A549 (cell line): ENCODE measurements around the gene TBX21. TPM values are rescaled to one million over a fixed set of nuclear protein-coding genes. Genes with fewer than 3 reads are reported as not detected.
A peak's percentile ranks its signal among the peaks of the same experiment; 100 is the strongest.

Experiments
- ATAC-seq, 2 experiments: fragments of 200-7000 bp in 1 of 2; fragments of >200 bp in 1 of 2; cut with Nextera tagmentation in 1 of 2; cut with Tn5 transposase in 1 of 2; 3 replicates each; pipeline versions ENCODE4 v1.8.0 to v1.9.1; 2018 to 2020; ENCODE audit warnings: mild to moderate bottlenecking in 1 of 2, moderate library complexity in 1 of 2
- CTCF ChIA-PET: fragments of 300-600 bp; sonication (Branson Sonifier 250); formaldehyde crosslinking; extraction: SDS; loops from one replicate; lab custom pipeline; 2021; ENCODE audit warnings: antibody characterized with exemption, inconsistent platforms; lab: Yijun Ruan, JAX
- POLR2A ChIA-PET: fragments of 350-600 bp; formaldehyde crosslinking; extraction: SDS; loops from one replicate; lab custom pipeline; 2021; ENCODE audit warnings: antibody characterized with exemption, inconsistent platforms; lab: Yijun Ruan, JAX
- DNase-seq, 2 experiments: peaks; one replicate each; pipeline versions ENCODE4 v3.0.0 to v3.0.0-alpha.2; 2011 to 2016; ENCODE audit warnings: low read depth in 1 of 2, low spot score in 1 of 2
- FAIRE-seq: peaks from 2 replicates; lab custom pipeline; 2011; peaks lifted over from hg19 to GRCh38; lab: Jason Lieb, UNC
- H3K27ac ChIP-seq, 2 experiments: fragments of >200 bp; sonication (Bioruptor Twin); formaldehyde crosslinking; 3 replicates each; pipeline ENCODE4 v1.5.1; 2016 to 2017
- H3K4me1 ChIP-seq: fragments of >200 bp; sonication (Bioruptor Twin); formaldehyde crosslinking; 3 replicates; pipeline ENCODE4 v1.6.1; 2016
- H3K4me2 ChIP-seq: fragments of >200 bp; sonication (Bioruptor Twin); formaldehyde crosslinking; 3 replicates; pipeline ENCODE4 v1.6.1; 2016
- H3K4me3 ChIP-seq: fragments of >200 bp; sonication (Bioruptor Twin); formaldehyde crosslinking; 3 replicates; pipeline ENCODE4 v1.5.1; 2016
- H3K9me3 ChIP-seq: fragments of >200 bp; sonication (Bioruptor Twin); formaldehyde crosslinking; 3 replicates; pipeline ENCODE4 v1.6.1; 2016
- BHLHE40 ChIP-seq: IDR thresholded peaks from 2 replicates; pipeline ENCODE4 v1.6.1; 2012; ENCODE audit warnings: low read depth, low read length, inconsistent platforms
- CBX8 ChIP-seq: fragments of 200-600 bp; sonication (generic); IDR thresholded peaks from 2 replicates; pipeline ENCODE4 v1.6.1; 2016
- CTCF ChIP-seq: fragments of >200 bp; sonication (Bioruptor Twin); formaldehyde crosslinking; IDR thresholded peaks from 3 replicates; pipeline ENCODE4 v1.5.1; 2016
- EP300 ChIP-seq, 2 experiments: fragments of >200 bp; sonication (Bioruptor Twin); formaldehyde crosslinking; IDR thresholded peaks; 2 replicates in 1 of 2; 3 replicates in 1 of 2; pipeline ENCODE4 v1.6.1; 2016 to 2017
- FOSL2 ChIP-seq, 2 experiments: fragments of 450-650 bp in 1 of 2; fragments of >200 bp in 1 of 2; sonication (Bioruptor Twin) in 1 of 2; formaldehyde crosslinking; IDR thresholded peaks; 2 replicates each; pipeline versions ENCODE4 v1.5.0 to v1.6.1; 2016 to 2020; ENCODE audit warnings: mild to moderate bottlenecking in 1 of 2, moderate library complexity in 1 of 2
- GATA3 ChIP-seq: IDR thresholded peaks from 2 replicates; pipeline ENCODE4 v1.6.1; 2012; ENCODE audit warnings: borderline replicate concordance
- HDAC2 ChIP-seq: fragments of 200-600 bp; sonication (generic); IDR thresholded peaks from 2 replicates; pipeline ENCODE4 v1.6.1; 2016
- JUN ChIP-seq, 2 experiments: fragments of >200 bp; sonication (Bioruptor Twin); formaldehyde crosslinking; IDR thresholded peaks; 2 replicates in 1 of 2; 3 replicates in 1 of 2; pipeline ENCODE4 v1.6.1; 2016 to 2017
- MAFK ChIP-seq: fragments of 450-650 bp; IDR thresholded peaks from 2 replicates; pipeline ENCODE4 v1.6.1; 2014; ENCODE audit not compliant: partially characterized antibody
- RAD21 ChIP-seq, 2 experiments: fragments of >200 bp in 1 of 2; sonication (Bioruptor Twin) in 1 of 2; formaldehyde crosslinking in 1 of 2; IDR thresholded peaks in 1 of 2; conservative IDR thresholded peaks in 1 of 2; 2 replicates in 1 of 2; 3 replicates in 1 of 2; pipeline ENCODE4 v1.6.1; 2012 to 2018; ENCODE audit warnings: inconsistent platforms in 1 of 2
- RFX5 ChIP-seq: fragments of 450-650 bp; IDR thresholded peaks from 2 replicates; pipeline ENCODE4 v1.7.1; 2014; ENCODE audit warnings: antibody characterized with exemption, mild to moderate bottlenecking, moderate library complexity
- SMC3 ChIP-seq: fragments of >200 bp; sonication (Bioruptor Twin); formaldehyde crosslinking; IDR thresholded peaks from 3 replicates; pipeline ENCODE4 v1.6.1; 2018; ENCODE audit warnings: inconsistent platforms
- ZC3H11A ChIP-seq: fragments of 450-650 bp; IDR thresholded peaks from 2 replicates; pipeline ENCODE4 v1.6.1; 2014; ENCODE audit warnings: antibody characterized with exemption, mild to moderate bottlenecking
- ZFP36 ChIP-seq: fragments of 450-650 bp; IDR thresholded peaks from 2 replicates; pipeline ENCODE4 v1.6.1; 2014; ENCODE audit warnings: borderline replicate concordance; ENCODE audit not compliant: partially characterized antibody
- WGBS: methylation state at CpG from one replicate; pipeline ENCODE4 v1.1.6; 2017; ENCODE audit errors: missing lambda C conversion rate; 5-methylcytosine and 5-hydroxymethylcytosine counted together
- polyA plus RNA-seq, 4 experiments: library from polyadenylated mRNA; depleted of rRNA in 3 of 4; stranded (reverse); fragments of >200 nt; fragmentation: RNase III in 1 of 4; extraction: RNeasy Plus Mini Kit Qiagen cat#74134 plus additional on column Dnase treatment in 1 of 4; gene quantifications; 2 replicates in 3 of 4; 3 replicates in 1 of 4; pipeline ENCODE4 v1.2.3, GENCODE V29; 2011 to 2017

TBX21 gene
- polyA plus RNA-seq, 2 of the 4 experiments (the other 2 are of a cell fraction) = not detected

- POLR2A ChIA-PET = interaction anchor here (0.7 kb wide), 1 partner anchor 12 kb away, joined by 3 read pairs; no protein-coding TSS in a partner anchor
- FAIRE-seq (no peak), ATAC-seq (no peak), DNase-seq (no peak)
- no peak overlapping the region for H3K27ac ChIP-seq
- no peaks in the 10 kb centered on the region for H3K9me3 ChIP-seq
- CTCF ChIA-PET = interaction anchor here (1.0 to 7.3 kb wide), 5 partner anchors 9 to 106 kb away, joined by 3 to 130 read pairs (median 20); no protein-coding TSS in a partner anchor
- no peak for TF ChIP-seq ZC3H11A
- H3K4me2 ChIP-seq = no peak overlapping the region
- H3K4me3 ChIP-seq = no peak overlapping the region
- WGBS = 97% methylated on average over 45 of the region's 47 CpGs
- peaks cover 13% of the 10 kb centered on the region for H3K4me1 ChIP-seq
Measured at GRCh38 chr17:47695429-47696376, 37.3 kb upstream of the TBX21 start.

- CTCF ChIA-PET = interaction anchor here (0.9 to 7.3 kb wide), 23 partner anchors 9 to 208 kb away, joined by 3 to 130 read pairs (median 6); partner anchors contain the start of gene TBX21
Measured at GRCh38 chr17:47696717-47697642, 36.1 kb upstream of the TBX21 start.

GRCh38 chr17:47697906-47698711 lies 34.9 kb upstream of the TBX21 start:
- H3K27ac ChIP-seq = no peak overlapping the region
- H3K4me1 ChIP-seq = peaks cover 8% of the 10 kb centered on the region
- CTCF ChIA-PET = interaction anchor here (0.6 to 7.3 kb wide), 45 partner anchors 7 to 734 kb away, joined by 3 to 130 read pairs (median 5); partner anchors contain the start of genes KPNB1, PNPO and TBX21
- POLR2A ChIA-PET = no interaction called here
- WGBS = 69% methylated on average over 8 of the region's 9 CpGs
- DNase-seq = no peak
- H3K4me2 ChIP-seq = no peak overlapping the region
- no peaks in the 10 kb centered on the region for H3K9me3 ChIP-seq
- H3K4me3 ChIP-seq = no peak overlapping the region
- ATAC-seq = no peak
- no peak for FAIRE-seq
- TF ChIP-seq FOSL2 (IDR thresholded peaks at IDR 0.05) (no peak), FOSL2 (CRISPR knock-in tag; IDR thresholded peaks at IDR 0.05) (no peak), HDAC2 (no peak), JUN (IDR thresholded peaks at IDR 0.05) (no peak)

More at GRCh38 chr17:47696717-47697642, 36.1 kb upstream of the TBX21 start:
- Histone ChIP-seq H3K4me2 (no peak overlapping the region), H3K4me1 (peaks cover 13% of the 10 kb centered on the region), H3K27ac (no peak overlapping the region), H3K4me3 (no peak overlapping the region), H3K9me3 (no peaks in the 10 kb centered on the region)
- TF ChIP-seq RFX5 = no peak
- no peak for TF ChIP-seq GATA3
- TF ChIP-seq MAFK = no peak
- TF ChIP-seq CBX8 = no peak
- no peak for TF ChIP-seq BHLHE40
- TF ChIP-seq ZFP36 = peak; percentile 21
- POLR2A ChIA-PET = no interaction called here
- no peak for FAIRE-seq
- WGBS = 77% methylated on average over 11 of the region's 11 CpGs
- 0 out of 6 replicates have a peak, but pooled peaks of 1 of the 2 experiments have one; percentile 2 for ATAC-seq
- DNase-seq = no peak

- no peak overlapping the region for H3K27ac ChIP-seq
- 48% methylated on average over 18 of the region's 25 CpGs for WGBS
- H3K4me3 ChIP-seq = no peak overlapping the region
- POLR2A ChIA-PET = interaction anchor here (1.0 kb wide), 1 partner anchor 133 kb away, joined by 3 read pairs; the partner anchor contains the start of genes LRRC46 and MRPL10
- CTCF ChIA-PET = interaction anchor here (0.5 to 7.3 kb wide), 49 partner anchors 8 to 1116 kb away, joined by 3 to 130 read pairs (median 6); partner anchors contain the start of genes KPNB1, OSBPL7 and TBX21
- TF ChIP-seq CTCF (peak; percentile 96), EP300 (IDR thresholded peaks at IDR 0.05) (no peak), RAD21 (conservative IDR thresholded peaks at IDR 0.05 in 1 of 2, IDR thresholded peaks at IDR 0.05 in 1 of 2) (peak; percentile 71 to 80), SMC3 (peak; percentile 86)
- peak; percentile 61 to 97 for DNase-seq
- peaks cover 4% of the 10 kb centered on the region; the same call in 1 of the 3 replicates for H3K4me1 ChIP-seq
- FAIRE-seq = no peak
- no peak overlapping the region for H3K4me2 ChIP-seq
- ATAC-seq = peak; percentile 41 to 71; a peak in 5 of 6 replicates
- no peaks in the 10 kb centered on the region for H3K9me3 ChIP-seq
Measured at GRCh38 chr17:47698749-47699535, 34.1 kb upstream of the TBX21 start.
